Renal pelvis (tissue), 4 donors: ENCODE measurements around the gene PCNX1. TPM values are rescaled to one million over a fixed set of nuclear protein-coding genes. Genes with fewer than 3 reads are reported as not detected.
"Not testable (repeated sequence)": the region's sequence is repeated elsewhere in the genome, so short reads cannot be mapped to it uniquely, and the experiment has no call there.

Source experiments
- DNase-seq: peaks from one replicate; pipeline ENCODE4 v3.0.0-alpha.2; 2013
- polyA plus RNA-seq, 3 donors: library from polyadenylated mRNA; unstranded; fragments of 120-200 nt; gene quantifications; one replicate each; pipeline ENCODE4 v1.2.1, GENCODE V29; 2013; ENCODE audit not compliant: insufficient read length in 3 of 3

Gene PCNX1
- polyA plus RNA-seq, 3 donors: 48.1 to 63.7 (median 52.3) TPM

DNA sequence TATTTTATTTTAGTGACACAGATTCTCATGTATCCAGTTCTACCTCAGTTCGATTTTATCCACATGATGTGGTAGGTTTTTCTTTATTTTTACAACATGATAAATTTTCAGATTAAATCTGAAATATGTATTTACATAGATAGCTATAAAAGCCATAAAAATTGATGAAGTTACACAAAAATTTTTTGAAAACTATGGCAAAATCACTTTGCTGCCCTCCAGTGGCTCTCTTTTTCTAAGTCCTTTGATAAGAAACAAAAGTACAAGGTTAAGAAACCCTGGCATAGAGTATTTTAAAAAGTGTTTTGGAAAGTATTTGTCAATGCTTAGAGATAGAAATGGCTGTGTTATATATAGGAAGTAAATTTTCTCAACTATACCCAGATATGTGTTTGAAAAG lies 104.2 kb downstream of the PCNX1 start:
- DNase-seq: no peak

DNA sequence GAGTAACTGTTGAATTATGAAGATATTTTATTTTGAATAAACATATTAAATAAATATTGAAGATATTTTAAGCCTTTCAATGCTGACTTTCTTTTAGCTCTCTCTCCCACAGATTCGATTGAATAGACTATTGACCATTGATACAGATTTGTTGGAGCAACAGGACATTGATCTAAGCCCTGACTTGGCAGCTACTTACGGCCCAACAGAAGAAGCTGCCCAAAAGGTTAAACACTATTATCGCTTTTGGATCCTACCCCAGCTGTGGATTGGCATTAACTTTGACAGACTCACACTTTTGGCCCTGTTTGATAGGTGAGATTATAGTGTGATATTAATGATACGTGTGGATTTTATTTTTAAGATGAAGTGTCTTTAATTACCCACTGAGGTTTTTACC lies 105.6 kb downstream of the PCNX1 start:
- no peak for DNase-seq

DNA sequence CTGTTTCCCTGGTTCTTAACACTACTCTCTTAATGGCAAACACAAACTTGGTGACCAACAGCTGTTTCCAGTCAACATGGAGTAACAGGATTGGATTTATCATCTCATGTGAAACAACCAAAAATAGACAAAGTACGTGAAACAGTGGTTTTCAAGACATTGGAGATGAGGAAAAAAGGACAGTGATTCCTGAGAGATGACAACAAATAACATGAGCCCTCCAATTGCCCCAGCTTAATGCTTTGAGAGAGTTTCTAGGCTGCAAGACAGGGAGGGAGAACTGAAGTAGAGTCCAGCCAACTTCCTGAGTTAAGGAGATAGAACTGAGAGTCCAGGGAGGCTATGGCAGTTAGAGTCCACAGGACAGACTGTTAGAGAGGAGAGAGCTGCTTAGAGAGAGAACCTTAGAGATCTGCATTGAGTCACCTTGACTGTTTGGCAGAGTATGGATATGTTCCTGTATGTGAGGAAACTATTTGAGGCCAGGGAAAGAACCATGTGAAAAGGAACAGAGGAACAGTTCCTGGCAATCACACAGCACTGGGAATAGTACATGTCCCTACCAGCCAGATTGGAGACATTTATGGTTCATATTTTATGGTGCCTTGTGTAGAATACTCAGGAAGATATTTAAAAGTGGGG lies 106.4 kb downstream of the PCNX1 start:
- no peak for DNase-seq

DNA sequence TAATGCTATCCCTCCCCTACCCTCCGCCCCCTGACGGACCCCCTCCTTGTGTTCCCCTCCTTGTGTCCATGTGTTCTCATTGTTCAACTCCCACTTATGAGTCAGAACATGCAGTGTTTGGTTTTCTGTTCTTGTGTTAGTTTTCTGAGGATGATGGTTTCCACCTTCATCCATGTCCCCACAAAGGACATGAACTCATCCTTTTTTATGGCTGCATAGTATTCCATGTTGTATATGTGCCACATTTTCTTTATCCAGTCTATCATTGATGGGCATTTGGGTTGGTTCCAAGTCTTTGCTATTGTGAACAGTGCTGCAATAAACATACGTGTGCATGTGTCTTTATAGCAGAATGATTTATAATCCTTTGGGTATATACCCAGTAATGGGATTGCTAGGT lies 112.7 kb downstream of the PCNX1 start:
- not testable (repeated sequence) for DNase-seq

DNA sequence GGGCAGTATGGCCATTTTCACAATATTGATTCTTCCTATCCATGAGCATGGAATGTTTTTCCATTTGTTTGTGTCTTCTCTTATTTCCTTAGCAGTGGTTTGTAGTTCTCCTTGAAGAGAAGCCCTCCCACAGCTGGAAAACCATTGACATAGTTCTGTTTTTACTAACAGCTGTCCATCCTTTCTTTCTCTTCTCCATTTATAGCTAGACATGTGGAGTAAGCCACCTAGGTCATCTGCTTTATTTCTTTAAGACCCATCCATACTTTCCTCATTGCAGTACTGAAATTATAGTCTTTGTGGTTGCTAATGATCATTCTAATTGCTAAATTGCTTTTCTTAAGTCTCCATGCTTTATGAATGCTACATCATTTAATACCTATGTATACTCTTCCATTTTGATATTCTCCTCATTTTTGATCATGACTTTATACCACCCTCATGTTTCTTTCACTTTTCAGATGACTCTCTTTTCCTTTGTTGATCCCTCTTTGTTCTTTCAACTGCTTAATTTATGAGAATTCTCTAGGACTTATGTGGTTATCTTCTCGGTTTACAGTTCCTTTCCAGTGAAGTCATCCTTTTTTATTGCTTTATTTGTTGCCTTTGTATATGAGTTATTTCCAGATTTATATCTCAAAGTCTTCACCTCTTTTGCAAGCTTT lies 114.2 kb downstream of the PCNX1 start:
- DNase-seq: no peak

DNA sequence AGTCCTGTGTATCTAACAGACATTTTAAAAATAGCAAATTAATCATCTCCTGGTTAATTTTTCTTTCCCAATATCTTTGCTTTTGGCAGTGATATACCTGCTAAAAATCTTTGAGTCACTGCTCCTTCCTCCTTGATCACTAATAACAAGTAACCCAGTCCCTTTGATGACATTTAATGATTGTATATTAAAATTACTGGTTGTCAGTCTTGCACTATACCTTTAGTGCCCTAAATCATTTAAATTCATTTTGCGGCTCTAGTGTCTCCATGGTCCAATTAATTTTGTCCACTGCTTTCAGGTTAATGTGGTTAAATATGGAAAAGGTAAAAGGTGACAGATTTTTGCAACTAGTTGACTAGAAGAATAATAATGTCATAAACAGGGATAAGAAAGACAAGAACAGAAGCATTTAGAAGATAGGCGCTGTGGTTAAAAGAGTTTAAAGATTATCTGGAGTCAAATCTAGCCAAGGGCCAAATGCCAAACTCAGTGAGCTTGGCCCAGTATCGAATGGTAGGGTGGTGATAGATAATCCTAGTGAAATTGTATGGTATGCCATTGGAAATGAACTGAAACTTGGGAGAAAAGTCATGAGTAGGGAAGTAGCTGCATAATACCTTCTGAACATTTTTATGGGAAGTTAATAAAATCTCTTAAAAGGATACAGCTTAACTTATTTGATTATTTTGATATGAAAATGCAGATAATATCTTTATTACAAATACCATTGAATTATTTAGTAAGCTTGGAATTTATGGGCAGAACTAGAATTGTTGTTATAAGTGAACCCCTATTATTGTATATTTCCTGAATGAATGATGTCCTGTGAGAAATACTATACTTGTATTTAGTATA lies 115.0 kb downstream of the PCNX1 start:
- no peak for DNase-seq

DNA sequence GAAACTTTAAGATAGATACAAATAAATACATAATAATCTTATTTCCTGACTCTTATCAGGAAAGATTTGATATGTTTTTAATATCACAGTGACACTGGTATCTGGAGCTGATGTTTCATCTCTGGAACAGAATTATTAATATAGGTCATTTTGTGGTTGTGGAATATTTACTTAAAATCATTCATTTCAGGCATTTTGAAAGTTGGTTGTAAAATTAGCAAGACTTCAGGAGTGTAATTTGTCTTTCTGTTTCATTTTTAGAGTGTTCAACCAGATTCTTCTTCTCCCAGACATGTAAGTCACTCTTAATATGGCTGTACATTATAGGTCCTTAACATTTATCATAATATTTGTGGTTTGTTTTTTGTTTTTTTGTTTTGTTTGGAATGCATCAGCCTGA lies 115.7 kb downstream of the PCNX1 start:
- no peak for DNase-seq

DNA sequence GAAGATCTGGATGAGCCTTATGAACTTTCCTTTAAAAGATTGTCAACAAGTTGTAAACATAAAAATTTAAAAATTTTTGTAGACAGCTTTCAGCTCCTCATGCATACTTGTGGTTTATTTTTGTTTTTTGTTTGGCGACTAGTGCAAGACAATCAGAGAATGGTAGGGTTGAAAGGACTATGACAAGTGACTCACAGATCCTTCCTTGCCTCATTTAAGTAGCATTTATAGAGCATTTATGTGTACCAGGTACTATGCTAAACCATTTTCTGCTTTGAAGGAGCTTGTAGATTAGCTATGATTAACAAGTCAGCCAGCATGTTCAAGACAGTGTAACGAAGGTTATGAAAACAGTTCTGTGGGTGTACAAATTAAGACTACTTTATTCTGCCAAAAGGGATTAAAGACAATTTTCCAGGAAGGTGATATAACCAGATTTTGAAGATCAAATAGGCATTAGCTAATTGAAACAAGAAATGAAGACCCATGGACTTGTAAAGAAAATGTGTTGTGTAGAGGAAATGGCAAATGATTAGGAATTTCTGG lies 122.0 kb downstream of the PCNX1 start:
- DNase-seq: no peak

DNA sequence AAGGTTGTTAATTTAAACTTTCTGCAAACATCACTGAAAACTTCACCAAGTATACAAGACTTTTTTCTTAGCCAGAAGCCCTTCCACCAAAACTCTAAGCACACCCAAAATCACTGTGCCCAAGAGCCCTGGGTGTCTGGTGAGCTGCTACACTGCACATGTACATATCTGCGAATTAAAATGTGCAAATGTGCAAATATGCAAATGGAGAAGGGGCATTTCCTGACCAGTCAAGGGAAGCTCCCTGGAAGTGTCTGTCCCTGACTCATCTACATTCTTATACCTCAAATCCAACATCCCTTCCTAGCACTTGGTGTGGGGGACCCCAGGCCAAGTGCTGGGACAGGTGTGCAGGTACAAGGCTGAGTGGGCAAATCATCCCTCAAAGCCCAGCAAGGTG lies 123.7 kb downstream of the PCNX1 start:
- DNase-seq: no peak

DNA sequence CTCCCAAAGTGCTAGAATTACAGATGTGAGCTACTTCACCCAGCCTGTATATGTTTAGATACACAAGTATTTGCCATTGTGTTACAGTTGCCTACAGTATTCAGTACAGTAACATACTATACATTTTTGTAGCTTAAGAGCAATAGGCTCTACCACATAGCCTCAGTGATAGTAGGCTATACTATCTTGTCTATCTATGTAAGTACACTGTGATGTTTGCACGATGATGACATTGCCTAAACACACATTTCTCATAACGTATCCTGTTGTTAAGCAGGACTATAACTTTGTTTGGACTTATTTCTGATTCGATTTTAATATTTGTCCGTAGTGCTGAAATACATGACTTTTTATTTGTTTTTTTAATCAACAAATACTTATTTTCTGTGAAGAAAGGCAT lies 129.2 kb downstream of the PCNX1 start:
- DNase-seq: no peak

DNA sequence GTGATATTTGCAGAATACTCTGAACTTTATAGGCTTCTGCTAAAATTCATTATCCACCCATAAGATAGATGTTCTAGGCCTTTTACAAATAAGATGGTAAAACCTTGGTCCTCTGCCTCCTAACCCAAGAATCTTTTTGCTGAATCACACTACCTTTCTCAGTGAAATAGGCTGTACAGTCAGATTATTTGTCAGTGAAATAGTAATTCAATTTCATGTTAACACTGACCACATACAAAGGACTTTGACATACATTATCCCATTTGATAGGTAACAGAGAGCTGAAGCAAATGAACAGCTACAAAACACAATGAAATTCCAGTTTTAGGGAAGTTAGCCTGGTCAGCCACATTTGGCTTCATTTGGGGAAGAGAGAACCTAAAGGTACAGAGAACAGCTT lies 141.1 kb downstream of the PCNX1 start:
- no peak for DNase-seq

DNA sequence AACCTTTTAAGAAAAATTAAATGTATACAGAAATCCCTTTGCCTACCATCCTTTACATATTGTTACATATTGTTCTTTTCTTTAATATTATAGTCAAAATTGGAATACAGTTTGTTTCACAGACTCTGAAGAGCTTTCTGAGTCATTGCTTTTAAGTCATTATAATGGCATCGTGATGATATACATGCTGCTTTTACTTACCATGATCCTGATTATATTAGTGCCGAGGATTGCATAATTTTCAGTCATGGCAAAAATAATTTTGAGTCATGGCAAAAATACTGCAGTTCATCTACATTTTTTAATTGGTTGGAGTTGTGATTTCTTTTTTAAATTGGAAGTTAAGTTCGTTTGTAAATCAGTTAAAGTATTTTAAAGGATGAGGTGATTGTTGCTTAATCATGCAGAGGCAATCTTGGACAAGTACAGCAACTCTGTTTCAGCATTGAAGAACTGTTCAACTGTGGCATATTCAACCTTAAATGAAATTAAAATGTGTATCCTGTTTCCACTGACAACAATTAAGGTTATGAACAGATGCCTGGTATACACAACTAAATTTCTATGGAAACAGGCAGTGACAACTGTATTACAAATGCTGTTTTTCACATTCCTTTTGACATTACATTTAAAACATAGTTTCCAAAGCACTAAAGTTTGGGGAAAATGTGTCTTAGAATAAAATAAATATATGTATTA lies 142.3 kb downstream of the PCNX1 start:
- DNase-seq: no peak

DNA sequence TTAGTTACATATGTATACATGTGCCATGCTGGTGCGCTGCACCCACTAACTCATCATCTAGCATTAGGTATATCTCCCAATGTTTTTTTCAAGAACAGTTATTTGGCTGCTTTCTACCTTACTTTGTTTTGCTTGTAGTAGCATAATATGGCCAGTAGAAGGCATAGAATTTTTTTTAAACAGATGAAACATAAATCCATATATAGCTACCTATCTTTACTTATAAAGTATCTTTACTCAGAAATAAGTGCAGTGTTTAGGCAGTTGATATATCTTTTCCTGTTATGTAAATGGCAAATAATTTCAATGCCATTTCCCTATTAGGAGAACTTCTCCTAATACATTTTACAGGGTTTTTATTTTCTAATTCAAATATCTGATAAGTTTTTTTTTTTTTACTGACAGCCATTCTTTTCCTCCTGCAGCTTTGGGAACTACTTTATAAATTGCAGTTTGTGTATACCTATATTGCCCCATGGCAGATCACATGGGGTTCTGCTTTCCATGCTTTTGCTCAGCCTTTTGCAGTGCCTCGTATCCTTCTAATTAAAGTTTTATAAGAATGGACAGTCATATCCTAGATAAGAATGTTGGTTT lies 143.1 kb downstream of the PCNX1 start:
- no peak for DNase-seq

DNA sequence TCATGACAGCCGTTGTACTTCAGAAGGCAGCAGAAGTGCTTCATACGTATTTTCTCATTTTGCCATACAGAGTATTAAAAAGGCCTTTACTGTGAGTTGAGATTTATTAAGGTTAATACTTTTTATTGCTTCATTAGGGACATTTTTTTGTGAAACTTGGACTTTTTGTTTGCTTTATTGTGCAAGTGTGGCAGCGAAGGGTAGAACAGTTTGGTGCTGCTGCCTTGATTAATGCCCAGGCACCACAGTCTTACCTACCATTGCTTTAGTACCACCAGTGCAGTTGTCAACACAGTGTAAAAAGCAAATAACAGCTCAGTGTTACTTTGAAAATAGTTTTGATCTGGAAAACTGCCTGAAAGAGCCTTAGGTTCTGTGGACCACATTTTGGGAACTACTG lies 147.4 kb downstream of the PCNX1 start:
- DNase-seq: no peak

DNA sequence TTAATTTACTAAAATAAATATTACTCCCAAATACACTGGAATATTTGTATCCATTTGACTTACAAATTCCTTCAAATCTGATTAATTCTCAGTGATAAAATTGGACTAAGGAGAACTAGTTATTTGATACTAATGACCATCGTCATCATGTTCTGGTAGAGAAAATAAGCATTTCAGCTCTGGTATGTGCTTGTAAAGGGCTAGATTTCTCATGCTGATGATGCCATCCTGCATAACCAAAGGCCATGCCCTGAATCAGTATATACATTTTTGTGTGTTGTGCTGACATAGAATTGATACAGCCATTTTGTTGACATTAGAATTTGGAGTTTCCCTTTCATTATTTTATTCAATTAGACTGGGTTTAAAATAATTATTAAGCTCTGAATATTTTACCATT lies 148.9 kb downstream of the PCNX1 start:
- DNase-seq: no peak

DNA sequence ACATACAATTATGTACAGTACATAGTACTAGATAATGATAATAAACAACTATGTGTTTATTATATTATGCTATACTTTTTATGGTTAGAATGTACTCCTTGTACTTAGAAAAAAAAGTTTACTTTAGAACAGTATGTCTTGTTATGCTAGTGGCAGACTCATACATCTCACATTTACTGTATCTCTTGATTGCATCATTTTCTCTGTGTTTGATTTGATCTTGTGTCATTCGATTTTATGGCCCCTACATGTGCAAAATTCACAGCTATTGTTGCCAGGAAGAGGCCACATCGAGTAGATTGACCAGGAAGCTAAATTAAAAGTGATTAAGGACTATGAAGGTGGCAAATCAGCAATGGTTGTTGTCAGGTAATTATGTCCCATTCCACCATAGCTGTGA lies 153.0 kb downstream of the PCNX1 start:
- no peak for DNase-seq

DNA sequence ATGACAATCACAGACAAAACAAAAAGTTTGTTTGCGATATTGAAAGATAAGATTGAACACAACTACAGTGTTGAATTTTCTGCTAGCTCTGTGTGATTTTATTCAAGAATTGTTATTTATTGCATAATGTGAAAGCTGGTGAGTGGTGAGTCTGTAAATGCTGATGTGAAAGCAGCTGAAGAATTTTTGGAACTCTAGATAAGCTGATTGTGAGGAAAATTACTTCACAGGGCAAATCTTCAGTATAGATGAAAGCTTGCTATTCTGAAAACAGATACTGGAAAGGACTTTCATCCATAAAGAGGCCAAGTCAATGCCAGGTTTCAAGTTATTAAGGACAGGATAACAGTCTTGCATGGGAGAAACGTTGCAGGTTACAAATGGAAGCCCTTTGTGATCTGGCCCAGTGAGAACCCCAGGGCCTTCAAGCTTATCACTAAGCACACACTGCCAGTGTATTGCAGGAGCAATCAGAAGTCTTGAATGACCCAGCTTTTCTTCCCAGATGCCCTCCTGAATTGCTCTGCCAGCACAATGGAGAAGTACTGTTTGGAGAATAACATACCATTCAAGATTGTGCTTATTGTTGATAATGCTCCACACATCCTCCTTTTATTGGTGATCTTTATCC lies 153.7 kb downstream of the PCNX1 start:
- DNase-seq: no peak

DNA sequence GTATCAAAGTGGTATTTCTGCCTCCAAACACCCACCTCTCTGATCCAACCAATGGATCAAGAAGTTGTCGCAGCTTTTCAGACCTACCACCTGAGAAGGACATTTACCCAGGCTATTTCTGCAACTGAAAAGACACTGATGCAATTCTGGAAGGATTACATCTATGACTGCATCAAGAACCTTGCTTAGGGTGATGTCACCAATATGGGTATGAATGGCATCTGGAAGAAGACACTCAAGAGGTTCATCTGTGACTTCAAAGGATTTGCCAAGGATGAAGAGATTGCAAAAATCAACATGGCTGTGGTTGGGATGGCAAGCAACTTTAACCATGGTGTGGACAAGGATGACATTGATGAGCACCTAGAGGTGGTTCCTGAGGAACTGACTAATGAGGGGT lies 154.2 kb downstream of the PCNX1 start:
- DNase-seq: no peak

DNA sequence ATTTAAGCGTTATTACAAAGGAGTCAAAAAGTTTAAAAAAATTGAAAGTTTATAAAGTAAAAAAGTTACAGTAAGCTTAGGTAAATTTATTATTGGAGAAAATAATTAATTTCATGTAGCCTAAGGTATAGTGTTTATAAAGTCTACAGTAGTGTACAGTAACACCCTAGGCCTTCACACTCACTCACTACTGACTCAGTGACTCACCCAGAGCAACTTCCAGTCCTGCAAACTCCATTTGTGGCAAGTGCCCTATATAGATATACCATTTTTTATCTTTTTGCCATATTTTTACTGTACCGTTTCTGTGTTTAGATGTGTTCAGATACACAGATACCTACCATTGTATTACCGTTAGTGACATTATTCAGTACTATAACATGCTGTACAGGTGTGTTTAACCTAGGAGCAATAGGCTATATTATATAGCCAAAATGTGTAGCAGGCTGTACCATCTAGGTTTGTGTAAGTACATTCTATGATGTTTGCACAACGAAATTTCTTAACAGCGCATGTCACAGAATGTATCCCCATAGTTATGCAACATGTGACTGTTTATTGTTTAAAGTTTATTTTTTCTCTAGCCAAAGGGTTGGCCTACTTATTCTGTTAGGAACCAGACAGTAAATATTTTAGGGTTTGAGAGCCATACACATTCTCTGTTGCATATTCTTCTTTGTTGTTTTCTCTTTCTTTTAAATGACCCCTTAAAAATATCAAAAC lies 155.5 kb downstream of the PCNX1 start:
- no peak for DNase-seq

DNA sequence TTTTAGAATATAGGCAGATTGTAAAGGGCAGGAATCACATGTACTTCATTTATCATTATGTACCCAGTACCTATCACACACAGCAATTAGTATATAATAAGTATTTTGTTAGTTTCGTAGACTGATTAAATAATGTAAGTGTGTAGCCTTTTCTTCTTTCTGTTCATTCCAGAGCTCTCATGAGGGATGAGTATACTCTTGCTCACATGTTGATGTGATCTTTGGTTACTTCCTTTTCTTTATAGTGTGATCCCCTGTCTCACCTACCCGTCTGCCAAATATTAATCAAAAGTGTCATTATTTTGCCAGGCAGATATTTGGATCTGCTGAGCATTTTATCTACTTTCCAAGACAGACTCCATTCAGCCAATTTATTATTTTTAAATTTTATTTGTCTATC lies 156.1 kb downstream of the PCNX1 start:
- no peak for DNase-seq

DNA sequence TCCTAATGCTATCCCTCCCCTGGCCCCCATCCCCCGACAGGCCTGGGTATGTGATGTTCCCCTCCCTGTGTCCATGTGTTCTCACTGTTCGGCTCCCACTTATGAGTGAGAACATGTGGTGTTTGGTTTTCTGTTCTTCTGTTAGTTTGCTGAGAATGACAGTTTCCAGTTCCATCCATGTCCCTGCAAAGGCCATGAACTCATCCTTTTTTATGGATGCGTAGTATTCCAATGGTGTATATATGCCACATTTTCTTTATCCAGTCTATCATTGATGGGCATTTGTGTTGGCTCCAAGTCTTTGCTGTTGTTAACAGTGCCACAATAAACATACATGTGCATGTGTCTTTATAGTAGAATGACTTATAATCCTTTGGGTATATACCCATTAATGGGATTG lies 157.5 kb downstream of the PCNX1 start:
- not testable (repeated sequence) for DNase-seq
